HepG2 (cell line): ENCODE results near the gene CHST12. TPM values are rescaled to one million over a fixed set of nuclear protein-coding genes. Genes with fewer than 3 reads are reported as not detected.

Experiments
- HMG20B ChIP-seq: conservative IDR thresholded peaks from 2 replicates; pipeline ENCODE4 v1.6.1; 2016; ENCODE audit warnings: missing genetic modification reagents, missing compliant biosample characterization
- PAX8 ChIP-seq: sonication (generic); formaldehyde crosslinking; IDR thresholded peaks from 2 replicates; pipeline ENCODE4 v1.8.0; 2022; ENCODE audit warnings: mild to moderate bottlenecking, missing genetic modification reagents, borderline replicate concordance
- ZNF20 ChIP-seq: sonication (generic); formaldehyde crosslinking; IDR thresholded peaks from 2 replicates; pipeline ENCODE4 v1.4.0; 2020; ENCODE audit warnings: mild to moderate bottlenecking, moderate library complexity, missing genetic modification reagents
- ZNF326 ChIP-seq: sonication (generic); formaldehyde crosslinking; IDR thresholded peaks from 2 replicates; pipeline ENCODE4 v1.4.0; 2020; ENCODE audit warnings: missing genetic modification reagents, borderline replicate concordance
- ZNF343 ChIP-seq: sonication (generic); formaldehyde crosslinking; IDR thresholded peaks from 2 replicates; pipeline ENCODE4 v1.4.0; 2020; ENCODE audit warnings: mild to moderate bottlenecking, missing genetic modification reagents
- polyA plus RNA-seq, 8 experiments: library from polyadenylated mRNA; depleted of rRNA in 3 of 8; stranded (reverse) in 7 of 8; unstranded in 1 of 8; fragments of >200 nt; fragmentation: Illumina TruSeq in 4 of 8; extraction: Trizol in 4 of 8; gene quantifications; 2 replicates each; pipeline versions ENCODE4 v1.2.1 to v1.2.3, GENCODE V29; 2011 to 2016; ENCODE audit warnings: low read depth in 4 of 8, missing spikeins in 1 of 8, mixed read lengths in 1 of 8; ENCODE audit not compliant: insufficient read depth in 1 of 8
- total RNA-seq, 5 experiments: library from RNA; depleted of rRNA; stranded (reverse); fragments of >200 nt; fragmentation: Illumina TruSeq; extraction: Trizol; gene quantifications; 2 replicates each; pipeline ENCODE4 v1.2.3, GENCODE V29; 2016; ENCODE audit warnings: low read depth in 1 of 5
- TF ChIP-seq, protein P1 (sequence below), 2 experiments: fragments of 450-650 bp in 1 of 2; sonication (generic) in 1 of 2; formaldehyde crosslinking in 1 of 2; IDR thresholded peaks; 2 replicates each; pipeline versions ENCODE4 v1.6.1 to v1.8.0; 2016 to 2022; ENCODE audit warnings: antibody characterized with exemption in 1 of 2, mild to moderate bottlenecking in 1 of 2, missing genetic modification reagents in 1 of 2
- TF ChIP-seq, protein P2 (sequence below): sonication (generic); formaldehyde crosslinking; IDR thresholded peaks from 2 replicates; pipeline ENCODE4 v1.5.1; 2020; ENCODE audit warnings: mild to moderate bottlenecking, missing genetic modification reagents, moderate library complexity
- TF ChIP-seq, protein P3 (sequence below): sonication (generic); formaldehyde crosslinking; IDR thresholded peaks from 2 replicates; pipeline ENCODE4 v1.4.0; 2020; ENCODE audit warnings: missing genetic modification reagents
- TF ChIP-seq, protein P4 (sequence below): sonication (generic); formaldehyde crosslinking; IDR thresholded peaks from 2 replicates; pipeline ENCODE4 v1.4.0; 2020; ENCODE audit warnings: missing genetic modification reagents

The CHST12 gene
- total and polyA plus RNA-seq, 2 of the 13 experiments (the other 11 are each of a cell fraction or from before 2014, with no cell fraction given): 6.4 to 15.8 TPM

DNA sequence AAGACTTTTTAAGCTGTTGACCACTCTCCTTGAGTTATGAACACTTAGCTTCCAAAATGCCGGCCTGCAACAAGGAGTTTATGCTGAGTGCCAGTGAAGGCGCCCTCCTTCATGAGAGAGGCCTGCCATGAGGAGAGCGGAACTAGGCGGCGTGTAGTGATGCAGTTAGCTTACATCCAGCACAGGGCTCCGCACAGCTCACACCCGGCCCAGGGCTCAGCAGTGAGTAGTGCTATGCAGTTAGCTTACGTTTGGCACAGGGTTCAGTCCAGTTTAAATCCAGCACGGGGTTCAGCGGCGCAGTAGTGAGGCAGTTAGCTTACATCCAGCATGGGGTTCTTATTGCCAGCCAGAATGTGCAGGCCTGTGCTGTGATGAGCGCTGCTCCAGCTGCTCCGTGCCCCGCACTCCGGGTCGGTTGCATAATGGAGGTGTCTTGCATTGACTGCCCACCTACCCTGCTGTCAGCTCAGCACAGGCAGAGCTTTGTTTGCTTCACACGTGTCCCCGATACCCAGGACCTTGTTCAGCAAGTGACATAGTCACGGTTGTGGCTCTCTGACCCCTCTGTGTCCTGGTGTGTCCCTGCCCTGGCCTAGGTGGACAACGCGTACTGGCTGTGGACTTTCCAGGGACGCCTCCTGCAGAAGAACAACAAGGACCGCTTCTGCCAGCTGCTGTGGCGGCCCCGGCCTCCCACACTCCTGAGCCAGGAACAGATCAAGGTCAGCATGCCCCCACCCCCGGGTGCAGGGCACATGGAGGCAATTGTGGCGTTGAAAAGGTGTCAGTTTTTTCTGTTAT is 26.9 kb upstream of the CHST12 start (continued):
- TF ChIP-seq, protein P1, sequence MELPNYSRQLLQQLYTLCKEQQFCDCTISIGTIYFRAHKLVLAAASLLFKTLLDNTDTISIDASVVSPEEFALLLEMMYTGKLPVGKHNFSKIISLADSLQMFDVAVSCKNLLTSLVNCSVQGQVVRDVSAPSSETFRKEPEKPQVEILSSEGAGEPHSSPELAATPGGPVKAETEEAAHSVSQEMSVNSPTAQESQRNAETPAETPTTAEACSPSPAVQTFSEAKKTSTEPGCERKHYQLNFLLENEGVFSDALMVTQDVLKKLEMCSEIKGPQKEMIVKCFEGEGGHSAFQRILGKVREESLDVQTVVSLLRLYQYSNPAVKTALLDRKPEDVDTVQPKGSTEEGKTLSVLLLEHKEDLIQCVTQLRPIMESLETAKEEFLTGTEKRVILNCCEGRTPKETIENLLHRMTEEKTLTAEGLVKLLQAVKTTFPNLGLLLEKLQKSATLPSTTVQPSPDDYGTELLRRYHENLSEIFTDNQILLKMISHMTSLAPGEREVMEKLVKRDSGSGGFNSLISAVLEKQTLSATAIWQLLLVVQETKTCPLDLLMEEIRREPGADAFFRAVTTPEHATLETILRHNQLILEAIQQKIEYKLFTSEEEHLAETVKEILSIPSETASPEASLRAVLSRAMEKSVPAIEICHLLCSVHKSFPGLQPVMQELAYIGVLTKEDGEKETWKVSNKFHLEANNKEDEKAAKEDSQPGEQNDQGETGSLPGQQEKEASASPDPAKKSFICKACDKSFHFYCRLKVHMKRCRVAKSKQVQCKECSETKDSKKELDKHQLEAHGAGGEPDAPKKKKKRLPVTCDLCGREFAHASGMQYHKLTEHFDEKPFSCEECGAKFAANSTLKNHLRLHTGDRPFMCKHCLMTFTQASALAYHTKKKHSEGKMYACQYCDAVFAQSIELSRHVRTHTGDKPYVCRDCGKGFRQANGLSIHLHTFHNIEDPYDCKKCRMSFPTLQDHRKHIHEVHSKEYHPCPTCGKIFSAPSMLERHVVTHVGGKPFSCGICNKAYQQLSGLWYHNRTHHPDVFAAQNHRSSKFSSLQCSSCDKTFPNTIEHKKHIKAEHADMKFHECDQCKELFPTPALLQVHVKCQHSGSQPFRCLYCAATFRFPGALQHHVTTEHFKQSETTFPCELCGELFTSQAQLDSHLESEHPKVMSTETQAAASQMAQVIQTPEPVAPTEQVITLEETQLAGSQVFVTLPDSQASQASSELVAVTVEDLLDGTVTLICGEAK (IDR thresholded peaks at IDR 0.05): no peak
- TF ChIP-seq, protein P1 (CRISPR knock-in tag; IDR thresholded peaks at IDR 0.05): no peak
- TF ChIP-seq ZNF326 (CRISPR knock-in tag) (no peak), PAX8 (CRISPR knock-in tag) (no peak), ZNF20 (no peak), ZNF343 (CRISPR knock-in tag) (no peak), HMG20B (no peak)
- TF ChIP-seq, protein P2, sequence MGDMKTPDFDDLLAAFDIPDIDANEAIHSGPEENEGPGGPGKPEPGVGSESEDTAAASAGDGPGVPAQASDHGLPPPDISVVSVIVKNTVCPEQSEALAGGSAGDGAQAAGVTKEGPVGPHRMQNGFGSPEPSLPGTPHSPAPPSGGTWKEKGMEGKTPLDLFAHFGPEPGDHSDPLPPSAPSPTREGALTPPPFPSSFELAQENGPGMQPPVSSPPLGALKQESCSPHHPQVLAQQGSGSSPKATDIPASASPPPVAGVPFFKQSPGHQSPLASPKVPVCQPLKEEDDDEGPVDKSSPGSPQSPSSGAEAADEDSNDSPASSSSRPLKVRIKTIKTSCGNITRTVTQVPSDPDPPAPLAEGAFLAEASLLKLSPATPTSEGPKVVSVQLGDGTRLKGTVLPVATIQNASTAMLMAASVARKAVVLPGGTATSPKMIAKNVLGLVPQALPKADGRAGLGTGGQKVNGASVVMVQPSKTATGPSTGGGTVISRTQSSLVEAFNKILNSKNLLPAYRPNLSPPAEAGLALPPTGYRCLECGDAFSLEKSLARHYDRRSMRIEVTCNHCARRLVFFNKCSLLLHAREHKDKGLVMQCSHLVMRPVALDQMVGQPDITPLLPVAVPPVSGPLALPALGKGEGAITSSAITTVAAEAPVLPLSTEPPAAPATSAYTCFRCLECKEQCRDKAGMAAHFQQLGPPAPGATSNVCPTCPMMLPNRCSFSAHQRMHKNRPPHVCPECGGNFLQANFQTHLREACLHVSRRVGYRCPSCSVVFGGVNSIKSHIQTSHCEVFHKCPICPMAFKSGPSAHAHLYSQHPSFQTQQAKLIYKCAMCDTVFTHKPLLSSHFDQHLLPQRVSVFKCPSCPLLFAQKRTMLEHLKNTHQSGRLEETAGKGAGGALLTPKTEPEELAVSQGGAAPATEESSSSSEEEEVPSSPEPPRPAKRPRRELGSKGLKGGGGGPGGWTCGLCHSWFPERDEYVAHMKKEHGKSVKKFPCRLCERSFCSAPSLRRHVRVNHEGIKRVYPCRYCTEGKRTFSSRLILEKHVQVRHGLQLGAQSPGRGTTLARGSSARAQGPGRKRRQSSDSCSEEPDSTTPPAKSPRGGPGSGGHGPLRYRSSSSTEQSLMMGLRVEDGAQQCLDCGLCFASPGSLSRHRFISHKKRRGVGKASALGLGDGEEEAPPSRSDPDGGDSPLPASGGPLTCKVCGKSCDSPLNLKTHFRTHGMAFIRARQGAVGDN (CRISPR knock-in tag): peak; percentile 17
- TF ChIP-seq, protein P3, sequence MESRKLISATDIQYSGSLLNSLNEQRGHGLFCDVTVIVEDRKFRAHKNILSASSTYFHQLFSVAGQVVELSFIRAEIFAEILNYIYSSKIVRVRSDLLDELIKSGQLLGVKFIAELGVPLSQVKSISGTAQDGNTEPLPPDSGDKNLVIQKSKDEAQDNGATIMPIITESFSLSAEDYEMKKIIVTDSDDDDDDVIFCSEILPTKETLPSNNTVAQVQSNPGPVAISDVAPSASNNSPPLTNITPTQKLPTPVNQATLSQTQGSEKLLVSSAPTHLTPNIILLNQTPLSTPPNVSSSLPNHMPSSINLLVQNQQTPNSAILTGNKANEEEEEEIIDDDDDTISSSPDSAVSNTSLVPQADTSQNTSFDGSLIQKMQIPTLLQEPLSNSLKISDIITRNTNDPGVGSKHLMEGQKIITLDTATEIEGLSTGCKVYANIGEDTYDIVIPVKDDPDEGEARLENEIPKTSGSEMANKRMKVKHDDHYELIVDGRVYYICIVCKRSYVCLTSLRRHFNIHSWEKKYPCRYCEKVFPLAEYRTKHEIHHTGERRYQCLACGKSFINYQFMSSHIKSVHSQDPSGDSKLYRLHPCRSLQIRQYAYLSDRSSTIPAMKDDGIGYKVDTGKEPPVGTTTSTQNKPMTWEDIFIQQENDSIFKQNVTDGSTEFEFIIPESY: peak; percentile 25; the same call in 1 of the 2 replicates
- TF ChIP-seq, protein P4, sequence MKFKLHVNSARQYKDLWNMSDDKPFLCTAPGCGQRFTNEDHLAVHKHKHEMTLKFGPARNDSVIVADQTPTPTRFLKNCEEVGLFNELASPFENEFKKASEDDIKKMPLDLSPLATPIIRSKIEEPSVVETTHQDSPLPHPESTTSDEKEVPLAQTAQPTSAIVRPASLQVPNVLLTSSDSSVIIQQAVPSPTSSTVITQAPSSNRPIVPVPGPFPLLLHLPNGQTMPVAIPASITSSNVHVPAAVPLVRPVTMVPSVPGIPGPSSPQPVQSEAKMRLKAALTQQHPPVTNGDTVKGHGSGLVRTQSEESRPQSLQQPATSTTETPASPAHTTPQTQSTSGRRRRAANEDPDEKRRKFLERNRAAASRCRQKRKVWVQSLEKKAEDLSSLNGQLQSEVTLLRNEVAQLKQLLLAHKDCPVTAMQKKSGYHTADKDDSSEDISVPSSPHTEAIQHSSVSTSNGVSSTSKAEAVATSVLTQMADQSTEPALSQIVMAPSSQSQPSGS: no peak
